ENCODE measurements around the gene LRMDA. TPM values are rescaled to one million over a fixed set of nuclear protein-coding genes. Genes with fewer than 3 reads are reported as not detected.

LRMDA gene
- polyA plus RNA-seq, 3 donors: 39.8 to 59.6 (median 56.4) TPM

DNA sequence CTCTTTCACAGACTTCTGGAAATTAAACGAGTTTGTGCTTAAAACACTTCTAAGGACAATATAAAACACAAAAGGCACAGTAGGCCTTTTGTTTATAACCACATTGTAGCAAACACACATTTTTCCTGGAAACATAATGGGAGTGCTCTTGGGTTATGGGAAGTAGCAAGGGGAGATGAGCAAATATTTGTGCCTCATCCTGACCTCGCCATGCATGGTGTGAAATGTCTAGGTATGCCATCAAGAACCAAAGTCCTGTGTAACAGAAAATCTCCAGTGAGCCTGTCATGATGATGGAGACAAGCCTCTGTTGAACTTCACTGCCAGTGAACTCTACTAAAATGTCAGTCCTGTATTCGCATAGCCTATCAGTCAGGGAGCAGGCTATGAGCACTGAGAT, 1029.6 kb downstream of the LRMDA start:
- no peak for DNase-seq
- H3K4me3 Mint-ChIP-seq: no peak overlapping the region
- Histone ChIP-seq H3K4me3 (replicated peaks in 1 of 3; ENCODE audit: low read depth in 2 of 3, low read length in 3 of 3) (no peak overlapping the region), H3K9ac (ENCODE audit: insufficient read depth, low read length, poor library complexity, severe bottlenecking) (no peak overlapping the region), H3K4me2 (replicated peaks; ENCODE audit: extremely low read depth, low read length, poor library complexity, severe bottlenecking) (no peak overlapping the region), H3K79me2 (ENCODE audit: insufficient read depth, low read length) (no peaks in the 10 kb centered on the region), H3K36me3 (replicated peaks in 1 of 2; ENCODE audit: control insufficient read depth in 1 of 2, insufficient read depth in 2 of 2, low read length in 2 of 2) (no peaks in the 10 kb centered on the region), H3K9me3 (replicated peaks in 1 of 2; ENCODE audit: control insufficient read depth in 1 of 2, insufficient read depth in 1 of 2, low read length in 2 of 2) (no peaks in the 10 kb centered on the region), H3K4me1 (ENCODE audit: control insufficient read depth in 1 of 2, insufficient read depth in 2 of 2, low read length in 2 of 2) (no peaks in the 10 kb centered on the region), H2AFZ (ENCODE audit: insufficient read depth, low read depth, low read length, poor library complexity, severe bottlenecking) (no peak overlapping the region), H3K27me3 (ENCODE audit: control insufficient read depth in 2 of 2, insufficient read depth in 2 of 2, low read length in 2 of 2) (no peaks in the 10 kb centered on the region), H3K27ac (ENCODE audit: low read depth in 1 of 2, low read length in 2 of 2) (no peak overlapping the region), H4K20me1 (ENCODE audit: insufficient read depth, low read length) (no peaks in the 10 kb centered on the region)
- H3K4me1 Mint-ChIP-seq: peaks cover 2% of the 10 kb centered on the region
- WGBS (ENCODE audit: insufficient coverage): 100% methylated on average over 2 of the region's 3 CpGs
- H3K27ac Mint-ChIP-seq: no peak overlapping the region
- H3K27me3 Mint-ChIP-seq (ENCODE audit: low read depth in 3 of 3): no peaks in the 10 kb centered on the region
- TF ChIP-seq, protein P1, sequence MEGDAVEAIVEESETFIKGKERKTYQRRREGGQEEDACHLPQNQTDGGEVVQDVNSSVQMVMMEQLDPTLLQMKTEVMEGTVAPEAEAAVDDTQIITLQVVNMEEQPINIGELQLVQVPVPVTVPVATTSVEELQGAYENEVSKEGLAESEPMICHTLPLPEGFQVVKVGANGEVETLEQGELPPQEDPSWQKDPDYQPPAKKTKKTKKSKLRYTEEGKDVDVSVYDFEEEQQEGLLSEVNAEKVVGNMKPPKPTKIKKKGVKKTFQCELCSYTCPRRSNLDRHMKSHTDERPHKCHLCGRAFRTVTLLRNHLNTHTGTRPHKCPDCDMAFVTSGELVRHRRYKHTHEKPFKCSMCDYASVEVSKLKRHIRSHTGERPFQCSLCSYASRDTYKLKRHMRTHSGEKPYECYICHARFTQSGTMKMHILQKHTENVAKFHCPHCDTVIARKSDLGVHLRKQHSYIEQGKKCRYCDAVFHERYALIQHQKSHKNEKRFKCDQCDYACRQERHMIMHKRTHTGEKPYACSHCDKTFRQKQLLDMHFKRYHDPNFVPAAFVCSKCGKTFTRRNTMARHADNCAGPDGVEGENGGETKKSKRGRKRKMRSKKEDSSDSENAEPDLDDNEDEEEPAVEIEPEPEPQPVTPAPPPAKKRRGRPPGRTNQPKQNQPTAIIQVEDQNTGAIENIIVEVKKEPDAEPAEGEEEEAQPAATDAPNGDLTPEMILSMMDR (IDR thresholded peaks at IDR 0.05): no peak
- intact Hi-C loops (cut with micrococcal nuclease): no loop called here
- no peaks in the 10 kb centered on the region for H3K36me3 Mint-ChIP-seq
- H3K9me3 Mint-ChIP-seq: no peaks in the 10 kb centered on the region

DNA sequence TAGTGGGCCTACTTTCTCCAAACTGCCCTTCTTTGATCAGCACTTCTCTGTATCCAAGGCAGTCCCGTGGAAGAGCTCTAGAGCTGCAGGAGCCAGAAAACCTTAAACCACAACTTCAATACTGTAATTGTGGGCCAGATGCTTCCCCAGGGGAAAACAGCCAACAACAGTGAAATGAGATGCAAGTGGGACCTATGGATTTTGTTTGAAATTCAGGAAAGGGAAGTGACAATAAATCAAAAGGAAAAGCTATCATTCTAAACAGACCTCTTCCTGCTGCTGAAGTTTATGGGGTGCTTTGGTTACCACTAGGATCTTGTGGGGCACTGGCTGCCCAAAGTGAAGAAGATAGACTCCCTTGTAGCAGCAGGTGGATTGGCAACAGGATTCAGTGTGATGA, 1031.7 kb downstream of the LRMDA start:
- no peak overlapping the region for H3K4me3 Mint-ChIP-seq
- WGBS (ENCODE audit: insufficient coverage): no CpG with 5 or more reads among the region's 1 CpG
- TF ChIP-seq, protein P1 (IDR thresholded peaks at IDR 0.05): no peak
- Histone ChIP-seq H3K27me3 (ENCODE audit: control insufficient read depth in 2 of 2, insufficient read depth in 2 of 2, low read length in 2 of 2) (no peaks in the 10 kb centered on the region), H4K20me1 (ENCODE audit: insufficient read depth, low read length) (no peaks in the 10 kb centered on the region), H3K36me3 (replicated peaks in 1 of 2; ENCODE audit: control insufficient read depth in 1 of 2, insufficient read depth in 2 of 2, low read length in 2 of 2) (no peaks in the 10 kb centered on the region), H3K4me3 (replicated peaks in 1 of 3; ENCODE audit: low read depth in 2 of 3, low read length in 3 of 3) (no peak overlapping the region), H3K4me2 (replicated peaks; ENCODE audit: extremely low read depth, low read length, poor library complexity, severe bottlenecking) (no peak overlapping the region), H3K79me2 (ENCODE audit: insufficient read depth, low read length) (no peaks in the 10 kb centered on the region), H3K4me1 (ENCODE audit: control insufficient read depth in 1 of 2, insufficient read depth in 2 of 2, low read length in 2 of 2) (no peaks in the 10 kb centered on the region), H3K9ac (ENCODE audit: insufficient read depth, low read length, poor library complexity, severe bottlenecking) (no peak overlapping the region), H2AFZ (ENCODE audit: insufficient read depth, low read depth, low read length, poor library complexity, severe bottlenecking) (no peak overlapping the region), H3K27ac (ENCODE audit: low read depth in 1 of 2, low read length in 2 of 2) (no peak overlapping the region), H3K9me3 (replicated peaks in 1 of 2; ENCODE audit: control insufficient read depth in 1 of 2, insufficient read depth in 1 of 2, low read length in 2 of 2) (no peaks in the 10 kb centered on the region)
- H3K36me3 Mint-ChIP-seq: no peaks in the 10 kb centered on the region
- DNase-seq: no peak
- intact Hi-C loops (cut with micrococcal nuclease): no loop called here
- no peaks in the 10 kb centered on the region for H3K27me3 Mint-ChIP-seq (ENCODE audit: low read depth in 3 of 3)
- H3K9me3 Mint-ChIP-seq: no peaks in the 10 kb centered on the region
- H3K4me1 Mint-ChIP-seq: peaks cover 2% of the 10 kb centered on the region
- peak overlapping the region in 1 of 7 donors; percentile 16 for H3K27ac Mint-ChIP-seq

Measured in CD14-positive monocyte (primary cell).